Ishikawa (cell line): Measurements from ENCODE around the gene CEP128.

ENCODE experiments used
- CEBPB ChIP-seq: IDR thresholded peaks from 2 replicates; pipeline ENCODE4 v1.6.1; 2012
- CREB1 ChIP-seq: IDR thresholded peaks from 2 replicates; pipeline ENCODE4 v1.6.1; 2012; ENCODE audit warnings: low read depth
- EGR1 ChIP-seq: IDR thresholded peaks from 2 replicates; pipeline ENCODE4 v1.6.1; 2012
- EP300 ChIP-seq: IDR thresholded peaks from 2 replicates; pipeline ENCODE4 v1.6.1; 2012; ENCODE audit warnings: borderline replicate concordance
- FOXM1 ChIP-seq: IDR thresholded peaks from 2 replicates; pipeline ENCODE4 v1.6.1; 2012; ENCODE audit warnings: low read depth, borderline replicate concordance
- NFIC ChIP-seq: IDR thresholded peaks from 2 replicates; pipeline ENCODE4 v1.6.1; 2012
- RAD21 ChIP-seq: IDR thresholded peaks from 2 replicates; pipeline ENCODE4 v1.6.1; 2012; ENCODE audit warnings: low read depth
- TAF1 ChIP-seq: IDR thresholded peaks from 2 replicates; pipeline ENCODE4 v1.6.1; 2012; ENCODE audit warnings: low read depth, mild to moderate bottlenecking
- TCF12 ChIP-seq: IDR thresholded peaks from 2 replicates; pipeline ENCODE4 v1.6.1; 2012; ENCODE audit warnings: low read depth
- TEAD4 ChIP-seq: IDR thresholded peaks from 2 replicates; pipeline ENCODE4 v1.6.1; 2012
- YY1 ChIP-seq: IDR thresholded peaks from 2 replicates; pipeline ENCODE4 v1.6.1; 2012; ENCODE audit warnings: low read depth
- ZBTB7A ChIP-seq: IDR thresholded peaks from 2 replicates; pipeline ENCODE4 v1.6.1; 2012; ENCODE audit warnings: low read depth
- TF ChIP-seq, protein P1 (sequence below): IDR thresholded peaks from 2 replicates; pipeline ENCODE4 v1.6.1; 2012
- TF ChIP-seq, protein P2 (sequence below): IDR thresholded peaks from 2 replicates; pipeline ENCODE4 v1.6.1; 2012
- TF ChIP-seq, protein P3 (sequence below): IDR thresholded peaks from 2 replicates; pipeline ENCODE4 v1.6.1; 2012; ENCODE audit warnings: low read depth, mild to moderate bottlenecking

Gene CEP128

DNA sequence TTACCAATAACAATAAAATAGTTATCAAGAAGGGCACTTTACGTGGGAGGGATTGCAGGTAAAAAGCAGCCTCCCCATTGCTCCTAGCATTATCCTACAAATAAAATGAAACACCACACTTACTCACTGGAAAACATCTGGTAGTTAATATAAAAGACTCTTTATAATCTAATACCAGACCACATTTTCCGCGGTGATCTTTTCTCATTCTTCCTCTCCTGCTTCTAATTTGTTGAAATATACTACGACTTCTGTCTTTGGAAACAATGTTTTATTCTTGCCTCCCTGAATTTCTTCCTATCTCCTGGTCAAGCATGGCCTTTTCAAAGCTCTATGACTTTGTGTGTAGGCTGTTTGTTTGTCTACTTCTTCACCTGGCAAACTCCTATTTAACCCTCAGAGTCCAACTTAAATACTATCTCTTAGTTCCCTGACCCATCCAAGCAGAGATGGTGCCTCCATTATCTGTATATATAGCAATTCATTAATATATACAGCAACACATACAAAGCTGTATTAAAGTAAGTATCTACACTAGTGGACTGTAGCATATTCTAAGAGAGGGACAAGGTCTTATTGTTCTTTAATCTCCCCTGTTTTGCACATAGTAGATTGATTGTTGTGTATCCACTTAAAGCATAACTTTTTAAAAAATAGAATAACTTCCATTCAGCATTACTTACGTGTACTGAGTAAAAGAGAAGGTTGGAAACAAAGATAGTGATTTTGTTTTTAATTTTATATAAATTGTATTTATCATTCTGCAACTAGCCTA lies 228.3 kb downstream of the CEP128 start:
- TF ChIP-seq EGR1 (no peak), YY1 (no peak), ZBTB7A (no peak), CREB1 (no peak), NFIC (no peak), FOXM1 (no peak), TAF1 (no peak), TCF12 (no peak), EP300 (no peak), TEAD4 (no peak), CEBPB (no peak), RAD21 (no peak)
- TF ChIP-seq, protein P1, sequence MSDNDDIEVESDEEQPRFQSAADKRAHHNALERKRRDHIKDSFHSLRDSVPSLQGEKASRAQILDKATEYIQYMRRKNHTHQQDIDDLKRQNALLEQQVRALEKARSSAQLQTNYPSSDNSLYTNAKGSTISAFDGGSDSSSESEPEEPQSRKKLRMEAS: no peak
- TF ChIP-seq, protein P2, sequence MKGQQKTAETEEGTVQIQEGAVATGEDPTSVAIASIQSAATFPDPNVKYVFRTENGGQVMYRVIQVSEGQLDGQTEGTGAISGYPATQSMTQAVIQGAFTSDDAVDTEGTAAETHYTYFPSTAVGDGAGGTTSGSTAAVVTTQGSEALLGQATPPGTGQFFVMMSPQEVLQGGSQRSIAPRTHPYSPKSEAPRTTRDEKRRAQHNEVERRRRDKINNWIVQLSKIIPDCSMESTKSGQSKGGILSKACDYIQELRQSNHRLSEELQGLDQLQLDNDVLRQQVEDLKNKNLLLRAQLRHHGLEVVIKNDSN: no peak

DNA sequence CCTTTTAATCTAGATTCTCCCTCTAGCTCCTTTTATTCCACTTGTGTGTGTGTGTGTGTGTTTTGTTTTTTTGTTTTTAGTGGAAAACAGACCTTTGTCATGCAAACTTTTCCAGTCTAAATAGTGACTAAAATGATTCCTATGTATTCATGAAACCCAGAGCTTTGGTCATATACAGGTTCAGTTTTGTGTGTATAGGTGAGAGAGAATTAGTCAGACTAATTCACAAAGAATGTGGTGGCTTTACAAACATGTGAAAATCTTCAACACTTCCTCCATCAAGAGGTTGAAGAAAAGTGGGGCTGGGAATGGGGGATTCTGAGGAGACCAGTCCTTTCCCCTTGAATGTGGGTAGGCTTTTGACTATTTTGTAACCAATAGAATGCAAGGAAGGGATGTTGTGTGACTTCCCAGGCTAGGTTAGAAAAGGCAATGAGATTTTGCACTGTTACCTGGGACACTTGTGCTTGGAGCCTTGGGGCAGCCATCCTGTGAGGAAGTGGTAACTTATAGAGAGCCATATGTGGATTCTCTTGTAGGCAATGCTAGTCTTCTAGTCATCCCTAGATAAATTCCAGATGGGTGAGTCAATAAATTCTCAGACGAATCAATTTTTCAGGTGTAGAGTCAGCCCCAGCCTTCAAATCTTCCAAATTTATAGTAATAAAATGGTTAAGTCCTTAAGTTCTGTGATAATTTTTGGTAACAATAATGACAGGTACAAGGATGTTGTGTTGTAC lies 236.1 kb downstream of the CEP128 start:
- TF ChIP-seq EP300 (no peak), ZBTB7A (no peak), CEBPB (no peak)
- TF ChIP-seq, protein P3, sequence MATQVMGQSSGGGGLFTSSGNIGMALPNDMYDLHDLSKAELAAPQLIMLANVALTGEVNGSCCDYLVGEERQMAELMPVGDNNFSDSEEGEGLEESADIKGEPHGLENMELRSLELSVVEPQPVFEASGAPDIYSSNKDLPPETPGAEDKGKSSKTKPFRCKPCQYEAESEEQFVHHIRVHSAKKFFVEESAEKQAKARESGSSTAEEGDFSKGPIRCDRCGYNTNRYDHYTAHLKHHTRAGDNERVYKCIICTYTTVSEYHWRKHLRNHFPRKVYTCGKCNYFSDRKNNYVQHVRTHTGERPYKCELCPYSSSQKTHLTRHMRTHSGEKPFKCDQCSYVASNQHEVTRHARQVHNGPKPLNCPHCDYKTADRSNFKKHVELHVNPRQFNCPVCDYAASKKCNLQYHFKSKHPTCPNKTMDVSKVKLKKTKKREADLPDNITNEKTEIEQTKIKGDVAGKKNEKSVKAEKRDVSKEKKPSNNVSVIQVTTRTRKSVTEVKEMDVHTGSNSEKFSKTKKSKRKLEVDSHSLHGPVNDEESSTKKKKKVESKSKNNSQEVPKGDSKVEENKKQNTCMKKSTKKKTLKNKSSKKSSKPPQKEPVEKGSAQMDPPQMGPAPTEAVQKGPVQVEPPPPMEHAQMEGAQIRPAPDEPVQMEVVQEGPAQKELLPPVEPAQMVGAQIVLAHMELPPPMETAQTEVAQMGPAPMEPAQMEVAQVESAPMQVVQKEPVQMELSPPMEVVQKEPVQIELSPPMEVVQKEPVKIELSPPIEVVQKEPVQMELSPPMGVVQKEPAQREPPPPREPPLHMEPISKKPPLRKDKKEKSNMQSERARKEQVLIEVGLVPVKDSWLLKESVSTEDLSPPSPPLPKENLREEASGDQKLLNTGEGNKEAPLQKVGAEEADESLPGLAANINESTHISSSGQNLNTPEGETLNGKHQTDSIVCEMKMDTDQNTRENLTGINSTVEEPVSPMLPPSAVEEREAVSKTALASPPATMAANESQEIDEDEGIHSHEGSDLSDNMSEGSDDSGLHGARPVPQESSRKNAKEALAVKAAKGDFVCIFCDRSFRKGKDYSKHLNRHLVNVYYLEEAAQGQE: no peak

DNA sequence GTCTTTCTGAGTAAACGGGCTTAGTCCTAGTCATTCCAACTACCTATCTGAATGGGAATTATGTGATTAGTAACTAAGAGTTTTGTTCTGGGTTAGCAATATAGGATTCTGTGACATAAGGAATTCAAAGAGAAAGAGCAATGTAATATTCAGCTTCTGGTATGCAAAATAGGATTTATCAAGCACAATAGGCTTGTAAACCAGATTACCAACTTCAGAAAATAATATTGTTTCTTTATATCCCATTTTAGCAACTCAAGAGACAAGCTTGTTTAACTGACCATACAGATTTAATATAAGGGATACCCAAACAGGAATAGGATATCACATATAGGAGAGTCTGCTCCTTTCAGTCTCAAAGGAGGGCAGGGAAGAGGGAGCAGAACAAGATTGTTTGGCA lies 240.9 kb downstream of the CEP128 start:
- no peak for TF ChIP-seq FOXM1
- TF ChIP-seq TEAD4: no peak
- no peak for TF ChIP-seq TAF1
- no peak for TF ChIP-seq YY1
- TF ChIP-seq TCF12: no peak
- TF ChIP-seq ZBTB7A: no peak
- TF ChIP-seq EP300: no peak
- TF ChIP-seq RAD21: no peak
- TF ChIP-seq EGR1: no peak

DNA sequence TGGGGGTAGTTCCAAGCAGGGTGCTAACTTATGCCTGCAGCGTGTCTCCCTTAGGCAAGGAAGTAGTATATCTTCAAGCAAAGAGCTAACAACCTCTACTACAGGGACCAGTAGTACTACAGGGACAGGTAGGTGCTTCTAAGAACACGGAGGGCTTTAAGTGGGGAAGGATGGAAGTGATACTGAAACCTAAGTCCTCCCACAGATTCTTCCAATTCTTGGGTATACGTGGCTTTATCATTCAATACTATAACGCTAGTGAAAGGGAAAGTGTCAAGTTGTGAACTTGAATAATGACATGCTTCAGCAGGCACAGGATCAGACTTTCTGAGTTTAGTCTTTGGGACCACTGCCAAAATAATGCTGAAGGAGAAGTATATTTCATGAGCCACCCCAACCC lies 241.7 kb downstream of the CEP128 start:
- TF ChIP-seq, protein P3: no peak
- TF ChIP-seq TAF1: no peak
- no peak for TF ChIP-seq FOXM1
- no peak for TF ChIP-seq EGR1
- TF ChIP-seq NFIC: no peak
- TF ChIP-seq CREB1: no peak
- TF ChIP-seq RAD21: no peak
- TF ChIP-seq CEBPB: no peak
- no peak for TF ChIP-seq ZBTB7A
- TF ChIP-seq EP300: no peak
- TF ChIP-seq, protein P1: no peak
- no peak for TF ChIP-seq TEAD4
- no peak for TF ChIP-seq TCF12
- no peak for TF ChIP-seq YY1
- TF ChIP-seq, protein P2: no peak

DNA sequence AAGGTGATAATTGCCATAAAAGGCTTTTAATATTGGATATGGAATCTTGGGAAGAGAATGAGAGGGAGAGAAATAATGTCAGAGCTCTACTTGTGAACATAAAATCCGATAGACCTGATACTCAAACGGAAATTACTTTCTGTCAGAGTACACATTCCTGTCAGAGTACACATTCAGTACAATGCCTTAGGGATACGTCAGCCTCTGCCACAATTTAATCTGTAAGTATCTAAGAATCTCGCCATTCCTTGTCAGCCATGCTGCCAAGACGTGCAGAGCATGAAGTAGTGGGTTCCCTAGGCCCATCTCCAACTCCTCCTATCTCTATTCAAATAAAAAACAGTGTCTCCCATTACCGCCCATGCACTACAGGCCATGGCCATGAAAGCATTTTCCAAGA lies 242.6 kb downstream of the CEP128 start:
- no peak for TF ChIP-seq CREB1
- TF ChIP-seq RAD21: no peak
- TF ChIP-seq TCF12: no peak
- TF ChIP-seq EP300: no peak
- no peak for TF ChIP-seq YY1
- no peak for TF ChIP-seq TEAD4
- TF ChIP-seq FOXM1: no peak
- TF ChIP-seq, protein P1: no peak
- TF ChIP-seq TAF1: no peak
- TF ChIP-seq NFIC: no peak
- TF ChIP-seq, protein P2: no peak
- TF ChIP-seq, protein P3: no peak
- no peak for TF ChIP-seq EGR1
- no peak for TF ChIP-seq ZBTB7A
- TF ChIP-seq CEBPB: no peak
